ENCODE data around the gene RAB6C.

- no peak for TF ChIP-seq CTCF (IDR thresholded peaks at IDR 0.05)
- TF ChIP-seq ZFX (IDR thresholded peaks at IDR 0.05; ENCODE audit: borderline replicate concordance) = no peak
These were observed 33.9 kb upstream of the RAB6C start for GRCh38 chr2:129945557-129945956.
